Measurements from ENCODE around the gene SYNE1. TPM values are rescaled to one million over a fixed set of nuclear protein-coding genes. Genes with fewer than 3 reads are reported as not detected.

Gene SYNE1
- total RNA-seq, 1 experiment from 2014 or later: 23.0 TPM

DNA sequence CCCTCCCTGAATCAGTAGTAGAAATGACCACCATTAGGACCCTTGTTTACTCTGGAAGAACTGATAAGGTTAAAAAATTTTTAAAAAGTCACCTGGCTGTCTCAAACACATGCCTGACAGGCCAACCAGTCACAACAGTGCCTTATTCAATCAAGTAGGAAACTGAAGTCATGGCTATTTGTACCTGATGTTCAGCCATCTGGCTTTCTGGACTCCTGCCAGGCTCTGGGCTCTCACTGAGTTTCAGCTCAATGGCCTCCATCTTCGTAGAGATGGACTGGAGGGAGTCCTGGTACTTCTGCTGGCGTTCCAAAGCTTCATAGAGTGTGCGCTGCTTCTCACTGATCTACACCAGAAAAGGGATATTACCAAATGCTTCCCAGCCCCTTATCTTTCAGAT is 343.8 kb downstream of the SYNE1 start:
- peaks cover 19% of the 10 kb centered on the region for H3K4me1 ChIP-seq
- Mint-ChIP-seq H3K27ac (ENCODE audit: unreplicated experiment) (no peak overlapping the region), H3K9me3 (ENCODE audit: unreplicated experiment) (no peaks in the 10 kb centered on the region), H3K4me1 (ENCODE audit: low read depth, unreplicated experiment) (peaks cover 23% of the 10 kb centered on the region), H3K36me3 (ENCODE audit: insufficient read depth, unreplicated experiment) (no peaks in the 10 kb centered on the region), H3K4me3 (ENCODE audit: unreplicated experiment) (no peak overlapping the region), H3K27me3 (ENCODE audit: insufficient read depth, unreplicated experiment) (no peaks in the 10 kb centered on the region)
- no TSS peak for BruUV-seq (replicated peaks)
- H3K9me3 ChIP-seq: no peaks in the 10 kb centered on the region
- H3K36me3 ChIP-seq (ENCODE audit: control insufficient read depth, insufficient read depth, low read length): no peaks in the 10 kb centered on the region; the same call in 1 of the 2 replicates
- H3K4me3 ChIP-seq (ENCODE audit: low read depth, low read length): no peak overlapping the region
- POLR2A ChIA-PET: no interaction called here
- intact Hi-C loops (cut with micrococcal nuclease; ENCODE audit: unreplicated experiment): no loop called here
- no peak for DNase-seq
- CTCF ChIA-PET: no interaction called here
- TF ChIP-seq, protein P1, sequence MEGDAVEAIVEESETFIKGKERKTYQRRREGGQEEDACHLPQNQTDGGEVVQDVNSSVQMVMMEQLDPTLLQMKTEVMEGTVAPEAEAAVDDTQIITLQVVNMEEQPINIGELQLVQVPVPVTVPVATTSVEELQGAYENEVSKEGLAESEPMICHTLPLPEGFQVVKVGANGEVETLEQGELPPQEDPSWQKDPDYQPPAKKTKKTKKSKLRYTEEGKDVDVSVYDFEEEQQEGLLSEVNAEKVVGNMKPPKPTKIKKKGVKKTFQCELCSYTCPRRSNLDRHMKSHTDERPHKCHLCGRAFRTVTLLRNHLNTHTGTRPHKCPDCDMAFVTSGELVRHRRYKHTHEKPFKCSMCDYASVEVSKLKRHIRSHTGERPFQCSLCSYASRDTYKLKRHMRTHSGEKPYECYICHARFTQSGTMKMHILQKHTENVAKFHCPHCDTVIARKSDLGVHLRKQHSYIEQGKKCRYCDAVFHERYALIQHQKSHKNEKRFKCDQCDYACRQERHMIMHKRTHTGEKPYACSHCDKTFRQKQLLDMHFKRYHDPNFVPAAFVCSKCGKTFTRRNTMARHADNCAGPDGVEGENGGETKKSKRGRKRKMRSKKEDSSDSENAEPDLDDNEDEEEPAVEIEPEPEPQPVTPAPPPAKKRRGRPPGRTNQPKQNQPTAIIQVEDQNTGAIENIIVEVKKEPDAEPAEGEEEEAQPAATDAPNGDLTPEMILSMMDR (IDR thresholded peaks at IDR 0.05; ENCODE audit: insufficient read depth in 1 of 2, low read depth in 1 of 2, low read length in 1 of 2, severe bottlenecking in 1 of 2, unreplicated experiment in 1 of 2): no peak
- H3K27me3 ChIP-seq (replicated peaks; ENCODE audit: control insufficient read depth, insufficient read depth, low read length): no peaks in the 10 kb centered on the region

DNA sequence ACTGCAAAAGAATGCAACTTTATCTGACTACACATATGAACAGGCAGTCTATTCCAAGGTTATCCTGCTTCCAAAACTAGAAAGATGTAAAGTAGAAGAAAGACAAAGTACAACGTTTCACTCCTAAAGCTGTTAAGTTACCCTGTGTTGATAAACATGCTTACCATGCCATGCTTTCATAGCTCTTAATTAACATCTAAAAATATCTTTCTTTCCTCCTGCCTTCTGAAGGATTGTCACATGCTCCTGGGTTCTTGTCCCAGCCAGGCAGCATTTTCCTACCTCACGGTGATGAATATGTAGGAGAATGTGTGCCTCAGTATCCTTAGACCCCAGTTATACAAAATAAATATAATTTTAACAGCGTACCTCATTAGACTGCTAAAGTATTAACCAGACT is 344.6 kb downstream of the SYNE1 start:
- peaks cover 23% of the 10 kb centered on the region for H3K4me1 Mint-ChIP-seq (ENCODE audit: low read depth, unreplicated experiment)
- DNase-seq: no peak
- no peaks in the 10 kb centered on the region for H3K27me3 Mint-ChIP-seq (ENCODE audit: insufficient read depth, unreplicated experiment)
- Histone ChIP-seq H3K4me1 (peaks cover 19% of the 10 kb centered on the region), H3K4me3 (ENCODE audit: low read depth, low read length) (no peak overlapping the region), H3K36me3 (ENCODE audit: control insufficient read depth, insufficient read depth, low read length) (no peaks in the 10 kb centered on the region; the same call in 1 of the 2 replicates), H3K27me3 (replicated peaks; ENCODE audit: control insufficient read depth, insufficient read depth, low read length) (no peaks in the 10 kb centered on the region), H3K9me3 (no peaks in the 10 kb centered on the region)
- BruUV-seq (replicated peaks): no TSS peak
- POLR2A ChIA-PET: no interaction called here
- intact Hi-C loops (cut with micrococcal nuclease; ENCODE audit: unreplicated experiment): no loop called here
- TF ChIP-seq, protein P1 (IDR thresholded peaks at IDR 0.05; ENCODE audit: insufficient read depth in 1 of 2, low read depth in 1 of 2, low read length in 1 of 2, severe bottlenecking in 1 of 2, unreplicated experiment in 1 of 2): no peak
- CTCF ChIA-PET: no interaction called here
- no peaks in the 10 kb centered on the region for H3K36me3 Mint-ChIP-seq (ENCODE audit: insufficient read depth, unreplicated experiment)
- no peak overlapping the region for H3K27ac Mint-ChIP-seq (ENCODE audit: unreplicated experiment)
- no peak overlapping the region for H3K4me3 Mint-ChIP-seq (ENCODE audit: unreplicated experiment)
- H3K9me3 Mint-ChIP-seq (ENCODE audit: unreplicated experiment): no peaks in the 10 kb centered on the region

DNA sequence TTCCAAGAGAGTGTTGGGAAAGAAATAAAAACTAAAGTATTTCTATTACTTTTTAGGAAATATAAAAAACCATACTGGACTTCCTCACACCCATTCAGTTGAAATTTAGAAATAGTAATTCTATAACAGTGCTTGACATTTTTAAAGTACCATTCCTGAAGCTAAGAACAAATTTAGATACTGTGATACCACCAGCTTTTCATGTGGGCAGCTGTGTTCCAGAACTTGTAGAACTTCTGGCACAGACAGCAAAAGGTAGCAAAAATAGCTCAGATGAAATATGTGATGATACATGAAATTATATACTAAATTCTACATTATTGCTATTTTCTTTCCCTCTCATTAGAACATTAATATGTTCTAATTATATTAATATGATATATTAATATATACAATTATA is 346.5 kb downstream of the SYNE1 start:
- no peaks in the 10 kb centered on the region for H3K9me3 ChIP-seq
- H3K4me1 ChIP-seq: peaks cover 2% of the 10 kb centered on the region
- Mint-ChIP-seq H3K36me3 (ENCODE audit: insufficient read depth, unreplicated experiment) (no peaks in the 10 kb centered on the region), H3K27me3 (ENCODE audit: insufficient read depth, unreplicated experiment) (no peaks in the 10 kb centered on the region), H3K27ac (ENCODE audit: unreplicated experiment) (no peak overlapping the region), H3K4me1 (ENCODE audit: low read depth, unreplicated experiment) (peaks cover 13% of the 10 kb centered on the region), H3K9me3 (ENCODE audit: unreplicated experiment) (no peaks in the 10 kb centered on the region), H3K4me3 (ENCODE audit: unreplicated experiment) (no peak overlapping the region)
- intact Hi-C loops (cut with micrococcal nuclease; ENCODE audit: unreplicated experiment): no loop called here
- H3K27me3 ChIP-seq (replicated peaks; ENCODE audit: control insufficient read depth, insufficient read depth, low read length): no peaks in the 10 kb centered on the region
- TF ChIP-seq, protein P1 (IDR thresholded peaks at IDR 0.05; ENCODE audit: insufficient read depth in 1 of 2, low read depth in 1 of 2, low read length in 1 of 2, severe bottlenecking in 1 of 2, unreplicated experiment in 1 of 2): no peak
- no peaks in the 10 kb centered on the region; the same call in 1 of the 2 replicates for H3K36me3 ChIP-seq (ENCODE audit: control insufficient read depth, insufficient read depth, low read length)
- no TSS peak for BruUV-seq (replicated peaks)
- DNase-seq: no peak
- POLR2A ChIA-PET: no interaction called here
- no peak overlapping the region for H3K4me3 ChIP-seq (ENCODE audit: low read depth, low read length)
- CTCF ChIA-PET: no interaction called here

Data from Caco-2 (cell line).